CD4-positive, alpha-beta T cell treated with Interferon gamma for 1 hour (primary cell): ENCODE results near the gene UVRAG.

Experiments used
- DNase-seq: peaks from one replicate; pipeline ENCODE4 v3.0.0-alpha.2; 2020

UVRAG gene

DNA sequence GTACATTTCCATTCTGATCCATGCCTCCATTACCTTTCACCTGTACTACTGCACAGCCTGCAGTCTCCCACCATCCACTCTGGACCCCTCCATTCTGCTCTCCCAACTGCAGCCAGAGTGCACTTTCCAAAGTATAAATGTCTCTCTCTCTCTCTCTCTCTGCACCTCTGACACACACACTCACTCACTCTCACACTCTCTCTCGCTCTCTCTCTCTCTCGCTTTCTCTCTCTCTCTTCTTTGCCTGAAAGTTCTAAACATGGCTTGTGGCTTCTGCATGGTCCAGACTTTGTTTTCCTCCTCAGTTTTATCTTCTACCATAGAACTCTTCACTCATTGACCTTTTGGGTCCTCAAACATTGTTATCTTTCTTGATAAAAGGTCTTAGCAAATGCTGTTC, 314.7 kb downstream of the UVRAG start:
- no peak for DNase-seq

DNA sequence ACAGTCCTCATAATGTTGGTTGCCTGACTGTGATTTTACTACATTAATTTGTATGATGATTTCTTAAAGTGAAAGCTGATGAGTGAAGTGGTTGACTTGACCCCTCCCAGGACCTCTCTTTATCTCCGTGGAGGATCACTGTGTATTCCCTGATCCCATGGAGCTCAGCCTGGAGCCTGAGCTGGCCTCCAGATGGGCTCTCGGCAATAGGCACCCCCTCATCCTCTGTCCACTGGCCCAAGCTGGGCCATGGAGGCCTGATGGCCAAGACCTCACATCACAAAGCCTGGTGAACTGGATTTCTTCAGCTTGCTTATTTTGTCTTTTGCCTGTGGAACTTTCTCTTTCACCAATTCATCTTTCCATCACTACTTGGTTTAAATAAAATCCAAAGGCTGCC, 316.1 kb downstream of the UVRAG start:
- DNase-seq = no peak

DNA sequence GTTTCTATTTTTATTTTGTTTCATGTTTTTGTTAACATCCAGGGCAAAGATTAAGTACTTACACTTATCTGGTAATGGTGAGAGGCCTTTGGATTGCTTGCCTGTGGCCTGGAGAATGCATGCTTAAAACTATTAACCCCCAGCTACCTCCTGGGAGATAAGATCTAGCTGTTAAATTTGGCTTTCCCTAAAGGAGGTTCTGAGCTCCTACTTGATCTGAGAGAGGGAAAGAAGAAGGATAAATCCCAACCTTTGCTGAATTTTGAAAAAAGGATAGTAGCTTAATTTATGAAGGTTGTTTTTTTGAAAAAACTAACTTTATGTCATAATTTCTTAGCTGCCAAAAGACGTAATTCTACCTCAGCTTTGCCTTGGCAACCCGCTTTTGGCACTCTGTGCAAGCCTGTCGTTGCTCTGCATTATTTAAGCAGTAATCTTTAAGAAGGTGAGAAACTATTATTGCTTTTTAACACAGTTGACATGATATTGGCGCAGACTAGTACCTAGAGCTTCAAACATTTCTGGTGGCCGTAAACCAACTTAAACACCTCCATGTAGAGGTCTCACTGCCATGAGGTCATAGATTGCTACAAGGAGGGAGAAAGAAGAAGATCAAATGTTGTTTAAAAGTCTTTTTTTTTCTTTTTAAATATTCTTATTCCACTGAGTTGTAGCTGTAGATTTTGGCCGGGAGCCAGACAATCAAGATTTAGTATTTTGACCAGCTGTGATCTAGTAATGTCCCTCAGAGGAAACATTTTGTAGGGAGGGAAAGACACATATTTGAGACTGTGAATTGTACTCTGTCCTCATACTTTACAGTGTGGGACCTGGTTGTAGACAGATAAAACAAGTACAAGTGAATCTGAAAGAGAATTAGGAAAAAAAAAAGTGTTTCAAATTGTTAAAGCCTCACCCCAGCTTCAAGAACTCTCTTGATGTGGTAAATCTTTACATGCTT, 316.9 kb downstream of the UVRAG start:
- DNase-seq = no peak

DNA sequence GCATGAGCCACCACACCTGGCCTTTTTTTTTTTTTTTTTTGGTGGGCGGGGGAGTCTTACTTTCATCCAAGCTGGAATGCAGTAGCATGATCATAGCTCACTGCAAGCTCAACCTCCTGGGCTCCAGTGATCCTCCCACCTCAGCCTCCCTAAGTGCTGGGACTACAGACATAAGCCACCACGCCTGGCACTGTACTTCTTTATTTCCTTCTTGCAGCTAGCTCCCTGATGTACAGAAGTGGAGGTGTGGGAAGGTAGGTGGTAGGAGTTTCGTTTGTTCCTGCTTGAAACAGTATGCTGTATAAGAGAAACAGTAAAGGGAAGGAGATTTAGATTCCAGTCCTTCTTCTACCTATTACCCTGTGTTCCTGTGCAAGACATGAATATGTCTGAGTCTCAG, 319.2 kb downstream of the UVRAG start:
- no peak for DNase-seq

DNA sequence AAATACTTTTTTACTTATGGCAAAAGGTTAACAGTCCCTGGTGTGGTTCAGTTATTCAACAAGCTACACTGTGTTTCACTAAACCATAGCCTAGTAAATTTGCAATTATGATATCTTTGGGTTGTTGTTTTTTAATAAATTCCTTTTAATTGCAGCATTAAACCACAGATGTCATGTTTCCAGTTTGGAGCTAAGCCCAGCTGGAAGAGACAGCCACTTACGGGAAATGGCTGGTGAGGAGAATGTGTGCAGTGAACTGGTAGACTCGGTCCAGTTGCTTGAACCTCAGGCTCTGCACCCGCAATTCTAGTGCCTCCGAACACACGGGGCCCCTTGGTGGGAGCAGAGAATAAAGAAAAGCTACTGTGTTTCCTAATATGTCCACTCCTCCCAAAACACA, 320.5 kb downstream of the UVRAG start:
- DNase-seq = no peak

DNA sequence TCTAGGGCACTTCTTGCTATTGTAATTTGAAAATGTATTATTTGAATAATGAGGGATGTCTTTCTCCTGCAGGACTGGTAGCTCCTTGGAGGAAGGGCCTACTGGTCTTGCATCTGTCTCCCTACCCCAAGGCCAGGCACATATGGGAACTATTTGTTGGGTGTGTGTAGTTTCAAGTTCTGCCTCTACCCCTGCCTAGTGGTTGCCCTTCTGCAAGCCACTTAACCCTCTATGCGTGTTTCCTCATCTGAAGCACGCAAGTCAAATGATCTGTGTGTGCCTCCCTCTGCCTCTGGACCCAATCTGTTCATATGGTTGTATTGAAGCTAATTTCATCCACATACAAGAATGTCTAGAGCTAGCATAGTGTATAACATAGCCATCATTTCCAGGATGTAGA, 324.3 kb downstream of the UVRAG start:
- DNase-seq = no peak

DNA sequence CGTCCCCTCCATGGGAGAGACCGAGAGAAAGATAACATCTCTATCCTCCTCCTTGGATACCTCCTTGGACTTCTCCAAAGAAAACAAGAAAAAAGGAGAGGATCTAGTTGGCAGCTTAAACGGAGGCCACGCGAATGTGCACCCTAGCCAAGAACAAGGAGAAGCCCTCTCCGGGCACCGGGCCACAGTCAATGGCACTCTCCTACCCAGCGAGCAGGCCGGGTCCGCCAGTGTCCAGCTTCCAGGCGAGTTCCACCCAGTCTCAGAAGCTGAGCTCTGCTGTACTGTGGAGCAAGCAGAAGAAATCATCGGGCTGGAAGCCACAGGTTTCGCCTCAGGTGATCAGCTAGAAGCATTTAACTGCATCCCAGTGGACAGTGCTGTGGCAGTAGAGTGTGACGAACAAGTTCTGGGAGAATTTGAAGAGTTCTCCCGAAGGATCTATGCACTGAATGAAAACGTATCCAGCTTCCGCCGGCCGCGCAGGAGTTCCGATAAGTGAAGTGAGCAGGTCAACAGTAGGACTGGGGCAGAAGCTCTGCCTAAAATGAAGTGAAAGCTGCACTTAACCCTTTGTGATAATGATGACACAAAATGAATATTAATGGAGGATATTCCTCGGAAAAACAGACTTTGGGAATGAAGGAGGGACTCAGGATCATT, 326.0 kb downstream of the UVRAG start:
- no peak for DNase-seq

DNA sequence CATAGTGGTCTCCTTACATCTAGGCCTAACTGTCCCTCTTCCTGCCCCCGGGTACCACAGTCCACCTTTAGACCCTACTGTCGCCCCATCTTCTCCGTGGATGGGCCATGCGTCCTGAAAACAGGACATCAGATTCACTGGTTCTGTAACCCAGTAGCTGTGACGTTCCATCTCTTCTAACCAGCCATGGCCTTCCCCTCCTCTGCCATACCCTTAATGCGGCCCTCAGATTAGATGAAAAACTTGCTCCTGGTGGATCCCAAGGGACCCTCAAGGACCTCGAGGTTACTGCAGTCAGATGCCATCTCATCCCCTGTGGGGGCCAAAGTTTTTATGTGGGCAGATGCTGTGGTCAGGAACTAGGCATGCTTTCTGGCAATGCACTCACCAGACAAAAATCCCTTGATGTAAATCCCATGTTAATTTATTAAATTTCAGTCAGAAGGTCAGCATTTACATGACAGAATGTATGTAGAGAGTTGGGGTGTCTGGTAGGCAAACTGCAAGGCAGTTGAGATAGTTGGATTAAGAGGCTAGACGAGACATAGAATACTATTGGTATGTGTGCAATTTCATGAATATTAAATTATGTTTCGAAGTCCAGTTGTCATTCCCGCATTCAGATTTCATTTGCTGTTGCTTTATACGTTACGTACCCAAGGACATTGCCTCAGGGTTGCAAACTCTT, 327.0 kb downstream of the UVRAG start:
- no peak for DNase-seq

DNA sequence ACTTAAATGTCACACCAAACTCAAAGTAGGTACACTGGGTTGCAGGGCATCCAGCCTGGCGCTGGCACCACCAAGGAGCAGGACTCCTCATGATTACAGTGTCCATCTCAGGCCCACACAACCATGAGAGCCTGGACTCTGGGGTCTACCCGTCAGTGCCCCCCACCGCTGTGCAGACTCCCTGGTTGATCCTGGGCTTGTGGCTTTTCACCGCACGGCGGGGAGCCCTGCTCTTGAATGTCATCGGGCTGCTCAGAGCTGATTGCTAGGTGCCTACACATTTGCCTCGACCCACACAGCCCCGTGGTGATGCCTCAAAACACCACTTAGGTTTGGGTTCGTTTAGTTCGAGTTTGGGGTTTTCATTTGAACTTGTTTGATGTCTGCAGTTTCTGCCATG, 328.3 kb downstream of the UVRAG start:
- DNase-seq = no peak

DNA sequence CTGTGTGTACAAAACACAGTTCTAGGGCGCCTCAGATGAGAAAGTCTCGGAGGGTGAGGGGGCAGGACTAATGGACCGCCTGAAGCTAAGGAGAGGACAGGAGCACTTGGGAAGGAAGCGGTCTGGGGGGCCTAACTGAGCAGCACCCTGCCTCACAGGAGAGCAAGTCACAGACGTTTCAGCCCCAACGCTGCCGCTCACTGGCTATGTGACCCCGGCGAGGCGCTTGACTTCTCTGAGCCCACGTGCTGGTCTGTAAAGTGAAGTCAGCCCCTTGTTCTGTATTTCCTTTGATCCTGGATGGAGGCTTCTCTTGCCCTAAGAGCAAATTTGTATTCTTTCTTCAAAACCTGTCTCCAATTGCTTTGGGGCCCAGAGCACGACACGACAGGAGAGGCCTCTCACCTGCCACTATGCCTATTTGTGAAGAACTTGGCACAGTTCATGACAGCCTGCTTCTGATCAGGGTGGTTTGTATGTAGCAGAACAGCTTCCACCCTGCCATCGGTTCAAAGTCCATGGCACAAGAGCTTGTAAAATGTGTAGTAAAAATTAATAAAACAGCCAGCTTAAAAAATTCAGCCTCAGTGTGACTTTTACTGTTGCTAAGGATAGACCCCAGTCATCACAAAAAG, 332.2 kb downstream of the UVRAG start:
- DNase-seq = no peak

DNA sequence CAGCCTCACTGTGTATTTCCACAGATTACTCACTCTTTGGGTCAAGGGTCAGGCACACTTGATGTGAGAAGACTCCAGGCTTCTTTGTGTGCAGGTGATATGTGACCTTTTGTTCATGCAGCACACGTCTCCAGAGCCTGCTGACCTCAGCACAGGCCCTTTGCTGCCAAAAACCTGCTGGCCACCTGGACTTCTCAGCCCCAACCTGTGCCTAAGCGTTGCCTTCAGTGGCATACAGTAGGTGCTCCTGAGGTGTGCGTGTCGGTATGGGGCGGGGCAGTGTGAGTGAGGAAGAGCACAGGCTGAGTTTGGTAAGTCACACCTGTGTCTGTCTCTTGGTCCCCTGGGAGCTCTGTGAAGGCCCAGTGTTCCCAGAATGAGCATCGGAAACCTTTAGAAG, 333.2 kb downstream of the UVRAG start:
- DNase-seq = no peak

DNA sequence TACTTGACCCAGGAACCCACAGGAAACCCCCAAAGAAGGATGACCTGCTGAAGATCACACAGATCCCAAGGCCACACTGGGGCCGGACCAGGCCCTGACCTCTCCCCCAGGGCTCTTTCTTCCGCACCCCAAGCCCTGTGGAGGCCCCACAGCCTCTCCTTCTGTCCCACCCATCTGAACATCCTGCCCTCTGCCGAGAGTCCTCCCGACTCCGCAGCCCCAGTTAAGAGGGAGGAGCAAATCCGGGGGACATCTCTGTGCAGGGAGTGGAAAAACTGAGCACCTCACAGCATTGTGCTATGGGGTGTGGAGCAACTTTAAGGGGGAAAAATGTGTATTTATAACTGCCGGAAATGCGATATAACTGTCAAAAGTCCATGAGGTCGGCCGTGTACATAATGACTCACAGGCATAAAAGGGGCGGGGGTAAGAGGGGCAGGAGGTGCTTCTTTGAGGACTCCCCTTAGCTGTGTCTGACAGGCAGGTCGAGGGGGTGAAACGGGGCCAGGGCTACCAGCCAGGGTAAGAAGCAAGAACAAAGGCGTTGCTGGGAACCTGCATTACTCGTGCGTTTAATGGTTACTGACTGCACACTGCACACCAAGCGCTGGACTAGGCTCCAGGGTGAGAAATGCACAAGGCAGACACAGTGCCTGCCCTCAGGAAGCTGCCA, 334.1 kb downstream of the UVRAG start:
- DNase-seq = no peak

DNA sequence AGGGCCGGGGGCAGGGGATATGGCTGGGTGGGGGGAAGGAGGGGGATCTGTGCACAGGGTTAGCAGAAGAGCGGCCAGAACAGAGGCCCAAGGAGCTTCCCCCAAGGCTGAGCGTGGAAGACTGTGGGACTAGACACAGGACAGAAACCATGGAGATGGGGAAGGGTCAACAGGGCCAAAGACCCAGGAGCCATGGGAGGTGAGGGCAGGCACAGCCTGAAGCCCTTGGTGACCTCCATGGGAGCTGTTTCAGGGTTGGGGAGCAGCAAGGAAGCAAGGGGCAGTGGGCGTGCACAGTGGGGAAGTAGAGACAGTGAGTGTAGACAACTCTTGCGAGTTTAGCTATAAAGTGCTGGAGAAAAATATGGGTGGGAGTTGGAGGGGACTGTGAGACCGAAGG, 334.7 kb downstream of the UVRAG start:
- no peak for DNase-seq

DNA sequence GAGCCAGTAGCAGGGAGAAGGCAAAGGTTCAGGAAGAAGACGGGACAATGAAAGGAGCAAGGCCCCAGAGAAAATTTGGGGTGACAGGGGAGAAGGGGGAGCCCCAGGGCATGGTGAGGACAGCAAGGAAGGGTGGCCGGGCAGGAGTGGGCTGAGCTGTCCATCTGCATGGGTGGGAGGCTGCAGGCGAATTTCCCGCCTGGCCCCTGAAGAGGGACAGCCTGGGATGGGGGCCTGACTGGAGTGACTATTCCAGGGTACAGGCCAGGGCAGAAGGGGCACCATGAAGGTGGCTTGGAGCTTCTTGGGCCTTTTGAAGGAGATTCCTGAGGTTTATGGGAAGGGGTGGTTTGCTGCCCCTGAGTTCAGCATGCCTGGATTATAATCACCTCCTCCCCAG, 335.1 kb downstream of the UVRAG start:
- DNase-seq = no peak

DNA sequence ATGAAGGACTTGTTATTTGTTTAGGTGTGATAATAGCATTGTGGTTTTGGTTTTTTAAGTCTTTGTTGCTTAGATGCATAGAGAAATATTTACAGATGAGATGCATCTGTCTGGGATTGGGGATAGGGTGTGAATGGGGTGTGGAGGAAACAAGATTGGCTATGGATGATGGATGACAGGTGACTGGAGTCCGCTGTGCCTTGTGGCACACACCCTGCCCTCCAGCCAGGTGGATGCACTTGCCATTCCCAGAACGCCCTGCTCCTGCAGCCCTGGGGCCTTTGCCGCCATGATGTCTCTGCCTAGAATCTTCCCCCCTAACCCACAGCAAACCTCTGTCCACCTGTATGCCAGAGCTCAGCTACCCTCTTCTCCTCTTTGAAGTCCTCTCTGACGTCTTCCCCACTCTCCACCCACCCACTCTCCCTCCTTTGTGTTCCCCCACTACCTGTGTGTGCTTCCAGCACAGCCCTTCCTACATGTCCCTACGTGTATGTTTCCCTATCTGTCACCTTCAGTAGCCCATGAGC, 336.6 kb downstream of the UVRAG start:
- no peak for DNase-seq

DNA sequence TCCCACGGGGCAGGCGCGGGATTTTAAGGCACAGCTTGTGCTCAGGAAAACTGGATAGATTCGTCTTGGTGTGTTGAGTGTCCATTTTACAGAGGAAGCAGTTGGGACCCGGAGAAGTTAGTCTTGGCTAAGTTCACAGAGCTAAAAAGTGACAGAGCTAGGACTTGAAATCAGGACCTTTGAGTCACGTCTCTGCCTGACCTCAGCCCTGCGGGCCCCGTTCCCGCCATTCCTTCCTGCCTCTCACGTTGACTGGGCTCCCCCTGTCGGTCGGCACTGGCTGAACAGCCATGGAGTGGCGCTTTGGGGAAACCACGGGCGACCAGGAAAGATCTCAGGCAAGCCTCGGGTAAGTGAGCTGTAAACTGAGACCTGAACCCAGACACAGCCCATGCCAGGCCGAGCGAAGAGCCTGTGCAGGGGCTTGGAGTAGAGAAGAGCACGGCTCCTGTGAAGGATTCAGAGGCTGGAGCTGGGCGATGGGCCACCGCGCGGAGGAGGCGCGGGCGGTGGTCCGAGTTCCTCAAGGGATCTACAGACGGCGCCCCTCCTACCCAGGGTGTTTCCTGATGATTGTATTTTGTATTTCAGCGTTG, 337.2 kb downstream of the UVRAG start:
- DNase-seq = peak; percentile 71

DNA sequence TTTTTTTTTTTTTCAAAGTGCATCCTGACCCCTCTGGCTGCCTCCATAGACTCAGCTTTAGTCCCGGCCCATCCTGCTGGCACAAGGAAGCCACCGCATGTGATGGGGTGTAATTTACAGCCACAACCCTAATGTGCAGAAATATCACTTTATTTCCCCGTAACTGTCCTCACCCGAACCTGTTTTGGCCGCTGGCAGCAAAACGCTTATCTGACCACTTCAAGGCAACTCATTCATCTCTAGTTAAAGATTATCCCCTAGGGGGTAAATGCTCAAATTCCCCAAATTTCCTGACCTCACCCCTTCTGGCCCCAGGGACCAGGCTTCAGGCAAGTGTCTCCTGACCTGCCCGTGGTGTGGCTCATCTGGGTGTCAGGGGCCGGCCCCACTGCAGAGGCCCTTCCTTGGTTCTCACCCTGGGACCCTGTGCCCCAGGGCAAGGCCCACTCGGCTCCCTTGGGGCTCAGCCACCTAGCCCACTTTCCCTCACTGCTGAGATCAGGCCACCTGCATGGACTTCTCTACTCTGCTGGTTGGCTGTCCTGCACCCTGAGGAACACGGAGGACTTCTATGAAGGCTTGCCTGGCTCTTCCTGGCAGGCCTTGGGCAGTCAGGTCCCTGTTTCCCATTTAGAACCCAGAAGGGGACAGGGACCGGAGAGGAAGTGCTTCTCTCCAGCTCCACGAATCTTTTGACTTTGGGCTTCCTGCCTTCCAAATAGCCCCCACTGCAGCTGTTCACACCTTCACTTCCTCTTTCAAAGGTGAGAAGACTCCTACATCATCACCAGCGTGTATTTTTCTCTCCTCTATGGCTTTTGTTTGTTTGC, 337.9 kb downstream of the UVRAG start:
- DNase-seq = peak; percentile 22

DNA sequence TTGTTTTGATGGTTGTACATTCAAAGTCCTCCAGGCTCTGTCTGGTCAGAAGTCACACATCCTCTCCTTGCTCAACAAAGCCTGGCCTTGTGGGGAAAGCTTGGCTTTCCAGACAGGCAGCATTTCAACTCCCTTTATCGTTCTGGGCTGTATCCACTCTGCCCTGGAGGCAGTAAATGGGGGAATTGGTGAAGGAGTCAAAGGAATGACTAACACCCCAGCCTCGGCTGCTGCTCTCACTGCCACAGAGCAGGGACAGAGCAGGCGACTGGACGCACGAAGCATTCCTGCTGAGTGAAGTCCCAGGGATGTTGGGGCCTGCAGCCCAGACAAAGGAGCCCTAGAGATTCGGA, 338.5 kb downstream of the UVRAG start:
- no peak for DNase-seq

DNA sequence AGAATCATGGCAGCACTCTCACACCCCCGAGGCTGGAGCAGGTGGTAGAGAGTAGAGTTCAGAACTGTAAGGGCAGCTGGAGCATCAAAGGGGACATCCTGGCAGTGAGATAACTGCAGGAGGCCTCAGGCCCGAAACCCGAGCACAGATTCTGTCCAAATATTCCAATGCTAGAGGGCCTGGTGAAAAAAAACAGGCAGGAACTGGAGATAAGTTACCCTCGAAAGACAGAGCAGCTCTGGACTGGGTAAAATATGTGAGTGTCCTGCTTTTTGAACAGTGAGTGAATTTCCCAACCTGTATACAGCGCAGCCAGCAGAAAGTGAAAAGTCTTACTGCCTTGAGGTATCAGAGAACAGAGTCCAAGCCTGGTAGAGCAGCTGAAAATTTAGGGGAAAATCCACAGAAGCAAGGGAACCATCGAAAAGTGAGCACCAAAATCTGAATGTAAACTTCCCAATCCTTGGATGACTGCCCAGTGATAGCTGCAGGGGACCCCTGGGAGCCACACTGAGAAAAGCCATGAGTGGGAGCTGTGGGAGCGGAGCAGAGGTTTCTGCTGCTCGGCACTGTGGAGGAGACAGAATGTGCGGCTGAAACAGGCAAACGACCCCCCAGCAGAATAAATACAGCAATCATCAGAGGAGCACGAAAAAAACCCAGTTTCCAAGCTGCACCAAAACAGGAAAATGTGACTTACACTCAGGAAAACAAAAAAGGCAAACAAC, 340.7 kb downstream of the UVRAG start:
- DNase-seq = no peak

DNA sequence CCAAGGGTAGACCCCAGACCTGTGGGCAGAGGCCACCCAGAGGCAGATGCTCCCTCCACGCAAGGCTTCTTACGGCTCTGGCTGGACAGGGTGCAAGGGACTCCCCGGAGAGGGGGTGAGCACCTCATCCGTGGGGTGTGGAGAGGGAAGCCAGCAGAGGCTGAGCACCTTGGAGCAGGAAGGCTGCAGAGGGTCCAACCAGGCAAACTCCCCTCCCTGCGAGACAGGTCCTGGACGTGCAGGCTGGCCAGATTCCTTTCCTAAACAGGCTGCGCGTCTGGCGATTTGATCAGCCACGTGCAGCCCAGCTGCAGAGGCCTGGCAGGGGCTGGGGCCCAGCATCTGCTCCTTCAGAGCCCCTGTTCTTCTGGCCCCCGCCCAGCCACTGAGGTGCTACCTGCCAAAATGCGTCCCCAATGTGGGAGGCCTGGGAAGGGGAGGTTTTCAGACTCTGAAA, 342.0 kb downstream of the UVRAG start:
- no peak for DNase-seq
